ENCODE data around the gene SLC35F1.

DNA sequence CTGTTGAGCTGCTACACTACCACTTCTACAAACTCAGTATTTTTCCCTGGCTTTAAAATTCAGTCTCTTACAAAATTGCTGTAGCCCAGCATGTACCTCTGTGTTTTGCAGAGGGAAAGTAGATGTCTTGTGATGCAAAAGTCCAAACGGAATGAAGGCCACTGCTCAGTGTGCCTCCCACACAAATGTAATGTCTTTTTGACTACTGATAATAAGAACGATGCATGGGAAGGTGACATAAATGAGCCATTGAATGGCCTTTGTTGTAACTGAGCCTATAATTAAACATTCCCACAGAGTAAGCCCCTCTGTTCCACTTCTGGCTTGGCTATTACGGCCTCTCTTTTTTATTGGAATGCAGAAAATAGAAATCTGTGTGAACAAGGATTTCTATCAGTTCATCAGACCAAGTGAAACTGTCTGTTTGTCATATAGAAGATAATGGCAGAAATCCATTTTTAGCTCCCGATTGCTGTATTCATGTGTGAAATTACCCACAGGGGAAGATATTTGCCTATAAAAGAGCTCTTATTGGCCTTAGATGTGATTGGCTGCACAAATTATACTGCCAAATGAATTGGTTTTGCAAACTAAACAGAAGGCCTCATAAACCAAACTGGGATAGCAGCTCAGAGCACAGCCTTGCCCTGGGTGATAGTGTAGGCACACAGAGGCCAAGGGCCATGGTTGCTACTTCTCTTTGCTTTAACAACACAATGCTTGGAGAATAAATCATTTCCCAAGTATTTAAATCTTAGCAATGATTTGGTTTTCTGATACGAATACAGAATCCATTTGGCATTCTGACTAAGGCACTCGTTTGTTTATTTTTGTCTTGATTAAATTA, 399.6 kb downstream of the SLC35F1 start:
- no peak for TF ChIP-seq SNAI2 (CRISPR knock-in tag; IDR thresholded peaks at IDR 0.05)
- TF ChIP-seq, protein P1, sequence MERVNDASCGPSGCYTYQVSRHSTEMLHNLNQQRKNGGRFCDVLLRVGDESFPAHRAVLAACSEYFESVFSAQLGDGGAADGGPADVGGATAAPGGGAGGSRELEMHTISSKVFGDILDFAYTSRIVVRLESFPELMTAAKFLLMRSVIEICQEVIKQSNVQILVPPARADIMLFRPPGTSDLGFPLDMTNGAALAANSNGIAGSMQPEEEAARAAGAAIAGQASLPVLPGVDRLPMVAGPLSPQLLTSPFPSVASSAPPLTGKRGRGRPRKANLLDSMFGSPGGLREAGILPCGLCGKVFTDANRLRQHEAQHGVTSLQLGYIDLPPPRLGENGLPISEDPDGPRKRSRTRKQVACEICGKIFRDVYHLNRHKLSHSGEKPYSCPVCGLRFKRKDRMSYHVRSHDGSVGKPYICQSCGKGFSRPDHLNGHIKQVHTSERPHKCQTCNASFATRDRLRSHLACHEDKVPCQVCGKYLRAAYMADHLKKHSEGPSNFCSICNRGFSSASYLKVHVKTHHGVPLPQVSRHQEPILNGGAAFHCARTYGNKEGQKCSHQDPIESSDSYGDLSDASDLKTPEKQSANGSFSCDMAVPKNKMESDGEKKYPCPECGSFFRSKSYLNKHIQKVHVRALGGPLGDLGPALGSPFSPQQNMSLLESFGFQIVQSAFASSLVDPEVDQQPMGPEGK (CRISPR knock-in tag; IDR thresholded peaks at IDR 0.05; ENCODE audit: borderline replicate concordance) = no peak
- TF ChIP-seq, protein P2, sequence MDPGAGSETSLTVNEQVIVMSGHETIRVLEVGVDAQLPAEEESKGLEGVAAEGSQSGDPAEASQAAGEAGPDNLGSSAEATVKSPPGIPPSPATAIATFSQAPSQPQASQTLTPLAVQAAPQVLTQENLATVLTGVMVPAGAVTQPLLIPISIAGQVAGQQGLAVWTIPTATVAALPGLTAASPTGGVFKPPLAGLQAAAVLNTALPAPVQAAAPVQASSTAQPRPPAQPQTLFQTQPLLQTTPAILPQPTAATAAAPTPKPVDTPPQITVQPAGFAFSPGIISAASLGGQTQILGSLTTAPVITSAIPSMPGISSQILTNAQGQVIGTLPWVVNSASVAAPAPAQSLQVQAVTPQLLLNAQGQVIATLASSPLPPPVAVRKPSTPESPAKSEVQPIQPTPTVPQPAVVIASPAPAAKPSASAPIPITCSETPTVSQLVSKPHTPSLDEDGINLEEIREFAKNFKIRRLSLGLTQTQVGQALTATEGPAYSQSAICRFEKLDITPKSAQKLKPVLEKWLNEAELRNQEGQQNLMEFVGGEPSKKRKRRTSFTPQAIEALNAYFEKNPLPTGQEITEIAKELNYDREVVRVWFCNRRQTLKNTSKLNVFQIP (CRISPR knock-in tag; IDR thresholded peaks at IDR 0.05; ENCODE audit: borderline replicate concordance, low read depth) = no peak
- TF ChIP-seq RARB (CRISPR knock-in tag; IDR thresholded peaks at IDR 0.05) = no peak
- no peak for TF ChIP-seq ARNTL (CRISPR knock-in tag; IDR thresholded peaks at IDR 0.05; ENCODE audit: borderline replicate concordance, low read depth)
- no peak for TF ChIP-seq ZFP3 (CRISPR knock-in tag; IDR thresholded peaks at IDR 0.05)
- TF ChIP-seq GLIS3 (CRISPR knock-in tag; IDR thresholded peaks at IDR 0.05) = no peak
- TF ChIP-seq, protein P3, sequence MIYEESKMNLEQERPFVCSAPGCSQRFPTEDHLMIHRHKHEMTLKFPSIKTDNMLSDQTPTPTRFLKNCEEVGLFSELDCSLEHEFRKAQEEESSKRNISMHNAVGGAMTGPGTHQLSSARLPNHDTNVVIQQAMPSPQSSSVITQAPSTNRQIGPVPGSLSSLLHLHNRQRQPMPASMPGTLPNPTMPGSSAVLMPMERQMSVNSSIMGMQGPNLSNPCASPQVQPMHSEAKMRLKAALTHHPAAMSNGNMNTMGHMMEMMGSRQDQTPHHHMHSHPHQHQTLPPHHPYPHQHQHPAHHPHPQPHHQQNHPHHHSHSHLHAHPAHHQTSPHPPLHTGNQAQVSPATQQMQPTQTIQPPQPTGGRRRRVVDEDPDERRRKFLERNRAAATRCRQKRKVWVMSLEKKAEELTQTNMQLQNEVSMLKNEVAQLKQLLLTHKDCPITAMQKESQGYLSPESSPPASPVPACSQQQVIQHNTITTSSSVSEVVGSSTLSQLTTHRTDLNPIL (CRISPR knock-in tag; IDR thresholded peaks at IDR 0.05; ENCODE audit: low read depth) = no peak
